ENCODE data around the gene FOXP4.

FOXP4 gene

GRCh38 chr6:41547799-41548097 lies 1.6 kb downstream of the FOXP4 start:
- H3K4me2 ChIP-seq (ENCODE audit: low read length), result peak overlapping the region; percentile 95
- peaks cover 30% of the 10 kb centered on the region for H3K36me3 ChIP-seq (replicated peaks; ENCODE audit: low read depth, low read length)
- H3K27ac ChIP-seq (ENCODE audit: low read length), result no peak overlapping the region
- no peak overlapping the region for H2AFZ ChIP-seq (ENCODE audit: low read depth, low read length)
- H3K9ac ChIP-seq (ENCODE audit: low read length), result peak overlapping the region; percentile 82
- peaks cover 6% of the 10 kb centered on the region; the same call in 1 of the 2 replicates for H3K27me3 ChIP-seq (ENCODE audit: low read depth, low read length)
- peaks cover 53% of the 10 kb centered on the region for H4K20me1 ChIP-seq (ENCODE audit: insufficient read depth, low read length)
- H3K79me2 ChIP-seq (ENCODE audit: low read length), result peaks cover 80% of the 10 kb centered on the region
- H3K4me1 ChIP-seq (ENCODE audit: low read length), result peaks cover 23% of the 10 kb centered on the region
- H3K9me3 ChIP-seq (ENCODE audit: insufficient read depth, low read length), result no peaks in the 10 kb centered on the region
- TF ChIP-seq CTCF (IDR thresholded peaks at IDR 0.05; ENCODE audit: low read depth, low read length) (no peak), EZH2phosphoT487 (IDR thresholded peaks at IDR 0.05; ENCODE audit: low read depth) (no peak)
- peak overlapping the region; percentile 95 for H3K4me3 ChIP-seq (ENCODE audit: low read length)

DNA sequence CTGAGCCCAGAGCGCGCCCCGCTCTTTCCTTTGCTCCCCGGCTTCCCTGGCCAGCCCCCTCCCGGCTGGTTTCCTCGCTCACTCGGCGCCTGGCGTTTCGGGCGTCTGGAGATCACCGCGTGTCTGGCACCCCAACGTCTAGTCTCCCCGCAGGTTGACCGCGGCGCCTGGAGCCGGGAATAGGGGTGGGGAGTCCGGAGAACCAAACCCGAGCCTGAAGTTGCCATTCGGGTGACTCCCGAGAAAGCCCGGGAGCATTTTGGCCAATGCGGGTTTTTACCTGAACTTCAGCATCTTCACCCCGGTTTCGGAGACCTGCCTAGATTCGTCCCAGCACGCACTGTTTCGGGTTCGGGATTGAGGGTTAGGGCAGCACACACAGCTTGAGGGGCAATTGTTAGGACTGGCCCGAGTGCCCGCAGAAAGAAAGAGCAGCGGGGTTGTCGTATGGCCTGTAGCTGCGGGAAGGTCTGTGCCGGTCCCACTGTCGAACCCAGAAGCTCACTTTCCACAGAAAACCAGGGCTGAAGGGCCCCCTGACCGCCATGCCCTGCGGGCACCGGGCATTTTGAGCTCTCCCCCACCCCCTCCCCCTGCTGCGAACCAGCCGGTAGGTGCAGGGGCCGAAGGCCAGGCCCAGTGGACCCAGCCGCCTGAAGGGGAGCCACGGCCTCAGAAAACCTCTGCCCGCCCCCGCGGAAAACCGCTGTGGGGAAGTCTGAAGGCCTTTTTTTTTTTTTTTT lies 2.1 kb downstream of the FOXP4 start:
- H3K4me1 ChIP-seq (ENCODE audit: low read length), result peaks cover 23% of the 10 kb centered on the region
- H3K4me3 ChIP-seq (ENCODE audit: low read length), result peak overlapping the region; percentile 95
- H3K4me2 ChIP-seq (ENCODE audit: low read length), result peak overlapping the region; percentile 95
- no peak overlapping the region for H2AFZ ChIP-seq (ENCODE audit: low read depth, low read length)
- H3K27me3 ChIP-seq (ENCODE audit: low read depth, low read length), result peaks cover 6% of the 10 kb centered on the region; the same call in 1 of the 2 replicates
- H3K36me3 ChIP-seq (replicated peaks; ENCODE audit: low read depth, low read length), result peaks cover 30% of the 10 kb centered on the region
- H3K27ac ChIP-seq (ENCODE audit: low read length), result no peak overlapping the region
- H3K9ac ChIP-seq (ENCODE audit: low read length), result peak overlapping the region; percentile 82; the same call in 1 of the 2 replicates
- H4K20me1 ChIP-seq (ENCODE audit: insufficient read depth, low read length), result peaks cover 55% of the 10 kb centered on the region
- TF ChIP-seq EZH2phosphoT487 (IDR thresholded peaks at IDR 0.05; ENCODE audit: low read depth) (no peak), CTCF (IDR thresholded peaks at IDR 0.05; ENCODE audit: low read depth, low read length) (no peak)
- no peaks in the 10 kb centered on the region for H3K9me3 ChIP-seq (ENCODE audit: insufficient read depth, low read length)
- peaks cover 82% of the 10 kb centered on the region for H3K79me2 ChIP-seq (ENCODE audit: low read length)

DNA sequence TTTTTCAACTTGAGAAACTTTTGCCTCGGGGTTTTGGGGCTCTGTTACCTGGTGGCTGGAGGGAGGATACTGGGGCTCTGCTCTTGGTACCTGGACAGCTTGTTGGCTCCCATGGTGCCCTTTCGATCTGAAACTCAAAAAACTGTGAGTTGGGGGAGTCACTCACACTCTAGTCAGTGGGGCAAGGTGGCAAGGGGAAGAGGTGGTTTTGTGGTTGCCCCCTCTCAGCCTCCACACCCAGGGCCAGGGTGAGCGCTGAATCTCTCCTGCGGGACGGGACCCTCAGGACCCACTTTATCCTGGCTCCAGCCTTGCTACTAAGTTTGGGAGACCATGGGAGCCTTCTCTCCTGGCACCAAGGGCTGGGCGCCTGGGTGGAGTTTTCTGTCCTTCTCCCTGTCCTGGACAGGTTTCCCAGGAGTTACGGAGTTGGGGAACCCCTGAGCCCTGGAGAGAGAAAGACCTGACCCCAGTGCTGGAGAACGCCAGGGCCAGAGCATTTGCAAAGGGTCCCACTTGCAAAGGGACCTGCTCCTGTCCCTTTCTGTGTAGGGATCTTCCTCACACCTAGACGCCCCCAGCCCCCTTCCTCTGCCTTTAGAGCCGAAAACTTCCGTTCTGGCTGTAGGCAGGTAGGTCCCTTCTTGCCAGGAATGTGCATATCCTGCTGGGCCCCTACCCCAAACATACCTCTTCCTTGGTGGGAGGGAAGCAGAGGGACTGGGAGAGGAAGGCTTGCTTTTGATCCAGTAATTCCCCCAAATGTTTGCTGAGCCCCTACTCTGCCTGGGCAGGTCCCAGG lies 2.9 kb downstream of the FOXP4 start:
- Histone ChIP-seq H2AFZ (ENCODE audit: low read depth, low read length) (no peak overlapping the region), H3K27ac (ENCODE audit: low read length) (no peak overlapping the region), H4K20me1 (ENCODE audit: insufficient read depth, low read length) (peaks cover 62% of the 10 kb centered on the region), H3K9me3 (ENCODE audit: insufficient read depth, low read length) (no peaks in the 10 kb centered on the region), H3K36me3 (replicated peaks; ENCODE audit: low read depth, low read length) (peaks cover 34% of the 10 kb centered on the region), H3K27me3 (ENCODE audit: low read depth, low read length) (peaks cover 6% of the 10 kb centered on the region; the same call in 1 of the 2 replicates), H3K4me1 (ENCODE audit: low read length) (peaks cover 23% of the 10 kb centered on the region), H3K79me2 (ENCODE audit: low read length) (peaks cover 85% of the 10 kb centered on the region), H3K4me2 (ENCODE audit: low read length) (peak overlapping the region; percentile 95), H3K9ac (ENCODE audit: low read length) (no peak overlapping the region), H3K4me3 (ENCODE audit: low read length) (no peak overlapping the region)
- no peak for TF ChIP-seq CTCF (IDR thresholded peaks at IDR 0.05; ENCODE audit: low read depth, low read length)
- no peak for TF ChIP-seq EZH2phosphoT487 (IDR thresholded peaks at IDR 0.05; ENCODE audit: low read depth)

- Histone ChIP-seq H3K36me3 (replicated peaks; ENCODE audit: low read depth, low read length) (peaks cover 37% of the 10 kb centered on the region), H2AFZ (ENCODE audit: low read depth, low read length) (no peak overlapping the region), H3K9ac (ENCODE audit: low read length) (no peak overlapping the region), H3K9me3 (ENCODE audit: insufficient read depth, low read length) (no peaks in the 10 kb centered on the region), H3K4me2 (ENCODE audit: low read length) (no peak overlapping the region), H4K20me1 (ENCODE audit: insufficient read depth, low read length) (peaks cover 66% of the 10 kb centered on the region), H3K79me2 (ENCODE audit: low read length) (peaks cover 82% of the 10 kb centered on the region), H3K4me3 (ENCODE audit: low read length) (no peak overlapping the region), H3K4me1 (ENCODE audit: low read length) (peaks cover 18% of the 10 kb centered on the region), H3K27me3 (ENCODE audit: low read depth, low read length) (peaks cover 6% of the 10 kb centered on the region; the same call in 1 of the 2 replicates), H3K27ac (ENCODE audit: low read length) (no peak overlapping the region)
- no peak for TF ChIP-seq EZH2phosphoT487 (IDR thresholded peaks at IDR 0.05; ENCODE audit: low read depth)
- no peak for TF ChIP-seq CTCF (IDR thresholded peaks at IDR 0.05; ENCODE audit: low read depth, low read length)
Measured at GRCh38 chr6:41549673-41550072, 3.5 kb downstream of the FOXP4 start.

Measured in OCI-LY3 (cell line).